Endothelial cell (in vitro differentiated cells): ENCODE data around the gene RNF31. TPM values are rescaled to one million over a fixed set of nuclear protein-coding genes. Genes with fewer than 3 reads are reported as not detected.

Experiments used
- DNase-seq: peaks from one replicate; pipeline ENCODE4 v3.0.0; 2021; ENCODE audit warnings: low spot score
- H3K27ac Mint-ChIP-seq: one replicate; pipeline ENCODE4 v1.8.0; 2021; ENCODE audit warnings: mixed read lengths, inconsistent platforms; ENCODE audit not compliant: unreplicated experiment
- H3K27me3 Mint-ChIP-seq: one replicate; pipeline ENCODE4 v1.8.0; 2021; ENCODE audit warnings: mild to moderate bottlenecking, moderate library complexity, mixed read lengths, inconsistent platforms; ENCODE audit not compliant: unreplicated experiment
- H3K36me3 Mint-ChIP-seq: one replicate; pipeline ENCODE4 v1.8.0; 2021; ENCODE audit warnings: mild to moderate bottlenecking, low read depth, mixed read lengths, inconsistent platforms; ENCODE audit not compliant: unreplicated experiment
- H3K4me1 Mint-ChIP-seq: one replicate; pipeline ENCODE4 v1.8.0; 2021; ENCODE audit warnings: mild to moderate bottlenecking, mixed read lengths, inconsistent platforms; ENCODE audit not compliant: unreplicated experiment
- H3K4me3 Mint-ChIP-seq: one replicate; pipeline ENCODE4 v1.8.0; 2021; ENCODE audit warnings: mild to moderate bottlenecking, mixed read lengths, inconsistent platforms; ENCODE audit not compliant: unreplicated experiment
- H3K9me3 Mint-ChIP-seq: one replicate; pipeline ENCODE4 v1.8.0; 2021; ENCODE audit warnings: mixed read lengths, inconsistent platforms; ENCODE audit not compliant: unreplicated experiment
- total RNA-seq: library from RNA; stranded (reverse); fragmentation: NEBNext Ultra II Directional; extraction: Animal tissue kit (Norgen Biotek cat#: 25700); gene quantifications from one replicate; pipeline ENCODE4 v1.2.1, GENCODE V29; 2021; ENCODE audit not compliant: unreplicated experiment
- TF ChIP-seq, protein P1 (sequence below): fragments of 200-600 bp; sonication (generic); IDR thresholded peaks from one replicate; pipeline ENCODE4 v1.5.0; 2021; ENCODE audit warnings: antibody characterized with exemption; ENCODE audit not compliant: unreplicated experiment

Gene RNF31
- total RNA-seq, 1 donor from 2014 or later, result 90.2 TPM

DNA sequence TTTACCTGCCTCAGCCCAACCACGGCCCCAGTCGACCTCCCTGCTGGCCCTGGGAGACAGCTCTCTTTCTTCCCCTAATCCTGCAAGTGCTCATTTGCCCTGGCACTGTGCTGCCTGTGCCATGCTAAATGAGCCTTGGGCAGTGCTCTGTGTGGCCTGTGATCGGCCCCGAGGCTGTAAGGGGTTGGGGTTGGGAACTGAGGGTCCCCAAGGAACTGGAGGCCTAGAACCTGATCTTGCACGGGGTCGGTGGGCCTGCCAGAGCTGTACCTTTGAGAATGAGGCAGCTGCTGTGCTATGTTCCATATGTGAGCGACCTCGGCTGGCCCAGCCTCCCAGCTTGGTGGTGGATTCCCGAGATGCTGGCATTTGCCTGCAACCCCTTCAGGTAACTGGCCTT is 2.8 kb downstream of the RNF31 start:
- Mint-ChIP-seq H3K36me3 (peaks cover 33% of the 10 kb centered on the region), H3K27me3 (peaks cover 18% of the 10 kb centered on the region), H3K4me3 (no peak overlapping the region), H3K9me3 (no peaks in the 10 kb centered on the region), H3K4me1 (peaks cover 33% of the 10 kb centered on the region), H3K27ac (no peak overlapping the region)
- DNase-seq, result no peak
- TF ChIP-seq, protein P1, sequence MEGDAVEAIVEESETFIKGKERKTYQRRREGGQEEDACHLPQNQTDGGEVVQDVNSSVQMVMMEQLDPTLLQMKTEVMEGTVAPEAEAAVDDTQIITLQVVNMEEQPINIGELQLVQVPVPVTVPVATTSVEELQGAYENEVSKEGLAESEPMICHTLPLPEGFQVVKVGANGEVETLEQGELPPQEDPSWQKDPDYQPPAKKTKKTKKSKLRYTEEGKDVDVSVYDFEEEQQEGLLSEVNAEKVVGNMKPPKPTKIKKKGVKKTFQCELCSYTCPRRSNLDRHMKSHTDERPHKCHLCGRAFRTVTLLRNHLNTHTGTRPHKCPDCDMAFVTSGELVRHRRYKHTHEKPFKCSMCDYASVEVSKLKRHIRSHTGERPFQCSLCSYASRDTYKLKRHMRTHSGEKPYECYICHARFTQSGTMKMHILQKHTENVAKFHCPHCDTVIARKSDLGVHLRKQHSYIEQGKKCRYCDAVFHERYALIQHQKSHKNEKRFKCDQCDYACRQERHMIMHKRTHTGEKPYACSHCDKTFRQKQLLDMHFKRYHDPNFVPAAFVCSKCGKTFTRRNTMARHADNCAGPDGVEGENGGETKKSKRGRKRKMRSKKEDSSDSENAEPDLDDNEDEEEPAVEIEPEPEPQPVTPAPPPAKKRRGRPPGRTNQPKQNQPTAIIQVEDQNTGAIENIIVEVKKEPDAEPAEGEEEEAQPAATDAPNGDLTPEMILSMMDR, result no peak

- Mint-ChIP-seq H3K27me3 (peaks cover 18% of the 10 kb centered on the region), H3K36me3 (peaks cover 35% of the 10 kb centered on the region), H3K4me1 (peaks cover 36% of the 10 kb centered on the region), H3K9me3 (no peaks in the 10 kb centered on the region), H3K4me3 (peak overlapping the region; percentile 23), H3K27ac (no peak overlapping the region)
- no peak for DNase-seq
- TF ChIP-seq, protein P1, result no peak
Measured at GRCh38 chr14:24150567-24150966, 3.3 kb downstream of the RNF31 start.

DNA sequence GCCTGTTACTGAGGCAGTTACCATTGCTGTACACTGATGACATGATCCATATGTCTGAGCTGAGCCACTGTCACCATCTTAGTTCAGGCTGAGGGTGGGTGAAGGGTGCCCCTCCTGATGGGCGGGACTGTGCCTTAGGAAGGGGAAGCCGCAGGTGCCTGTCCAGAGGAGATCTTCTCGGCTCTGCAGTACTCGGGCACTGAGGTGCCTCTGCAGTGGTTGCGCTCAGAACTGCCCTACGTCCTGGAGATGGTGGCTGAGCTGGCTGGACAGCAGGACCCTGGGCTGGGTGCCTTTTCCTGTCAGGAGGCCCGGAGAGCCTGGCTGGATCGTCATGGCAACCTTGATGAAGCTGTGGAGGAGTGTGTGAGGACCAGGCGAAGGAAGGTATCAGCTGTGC is 3.7 kb downstream of the RNF31 start:
- no peak for DNase-seq
- Mint-ChIP-seq H3K9me3 (no peaks in the 10 kb centered on the region), H3K4me3 (peak overlapping the region; percentile 37), H3K4me1 (peaks cover 36% of the 10 kb centered on the region), H3K36me3 (peaks cover 36% of the 10 kb centered on the region), H3K27ac (no peak overlapping the region), H3K27me3 (peaks cover 14% of the 10 kb centered on the region)
- TF ChIP-seq, protein P1, result no peak

DNA sequence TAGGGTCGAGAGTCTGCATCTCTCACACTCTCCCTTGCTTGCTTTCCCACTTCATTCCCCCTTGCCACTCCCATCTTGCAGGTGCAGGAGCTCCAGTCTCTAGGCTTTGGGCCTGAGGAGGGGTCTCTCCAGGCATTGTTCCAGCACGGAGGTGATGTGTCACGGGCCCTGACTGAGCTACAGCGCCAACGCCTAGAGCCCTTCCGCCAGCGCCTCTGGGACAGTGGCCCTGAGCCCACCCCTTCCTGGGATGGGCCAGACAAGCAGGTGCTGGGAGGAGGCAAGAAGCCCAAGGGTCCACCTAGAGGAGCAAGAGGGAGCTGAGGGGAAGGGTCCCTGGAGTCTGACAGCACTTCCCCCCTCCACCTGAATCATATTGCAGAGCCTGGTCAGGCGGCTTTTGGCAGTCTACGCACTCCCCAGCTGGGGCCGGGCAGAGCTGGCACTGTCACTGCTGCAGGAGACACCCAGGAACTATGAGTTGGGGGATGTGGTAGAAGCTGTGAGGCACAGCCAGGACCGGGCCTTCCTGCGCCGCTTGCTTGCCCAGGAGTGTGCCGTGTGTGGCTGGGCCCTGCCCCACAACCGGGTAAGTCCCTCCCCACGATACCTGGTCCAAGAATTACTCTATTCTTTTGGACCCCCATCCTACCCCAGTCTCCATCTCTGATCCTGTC is 4.2 kb downstream of the RNF31 start:
- H3K27ac Mint-ChIP-seq, result no peak overlapping the region
- DNase-seq, result no peak
- TF ChIP-seq, protein P1, result no peak
- no peaks in the 10 kb centered on the region for H3K9me3 Mint-ChIP-seq
- H3K4me3 Mint-ChIP-seq, result no peak overlapping the region
- H3K36me3 Mint-ChIP-seq, result peaks cover 35% of the 10 kb centered on the region
- peaks cover 14% of the 10 kb centered on the region for H3K27me3 Mint-ChIP-seq
- peaks cover 35% of the 10 kb centered on the region for H3K4me1 Mint-ChIP-seq

DNA sequence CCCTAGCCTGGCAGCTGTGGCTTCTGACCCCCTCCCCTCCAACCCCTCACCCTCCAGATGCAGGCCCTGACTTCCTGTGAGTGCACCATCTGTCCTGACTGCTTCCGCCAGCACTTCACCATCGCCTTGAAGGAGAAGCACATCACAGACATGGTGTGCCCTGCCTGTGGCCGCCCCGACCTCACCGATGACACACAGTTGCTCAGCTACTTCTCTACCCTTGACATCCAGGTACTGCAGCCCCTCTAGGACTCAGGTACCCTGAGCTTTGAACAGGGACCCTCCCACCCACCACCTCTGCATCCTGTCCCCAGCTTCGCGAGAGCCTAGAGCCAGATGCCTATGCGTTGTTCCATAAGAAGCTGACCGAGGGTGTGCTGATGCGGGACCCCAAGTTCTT is 7.8 kb downstream of the RNF31 start:
- peak overlapping the region; percentile 12 for H3K27ac Mint-ChIP-seq
- peaks cover 45% of the 10 kb centered on the region for H3K36me3 Mint-ChIP-seq
- H3K4me3 Mint-ChIP-seq, result peak overlapping the region; percentile 26
- DNase-seq, result no peak
- TF ChIP-seq, protein P1, result no peak
- peaks cover 9% of the 10 kb centered on the region for H3K27me3 Mint-ChIP-seq
- no peaks in the 10 kb centered on the region for H3K9me3 Mint-ChIP-seq
- H3K4me1 Mint-ChIP-seq, result peaks cover 23% of the 10 kb centered on the region
